SK-N-SH (cell line): ENCODE measurements around the gene ANKRD9.

ENCODE experiments used
- CTCF ChIP-seq: fragments of 200-600 bp; sonication (generic); IDR thresholded peaks from 2 replicates; pipeline ENCODE4 v1.6.1; 2017; ENCODE audit warnings: antibody characterized with exemption, mild to moderate bottlenecking, moderate library complexity
- EP300 ChIP-seq, 2 experiments: IDR thresholded peaks; 2 replicates each; pipeline versions ENCODE4 v1.4.0 to v1.6.1; 2012; ENCODE audit warnings: borderline replicate concordance in 1 of 2, low read depth in 1 of 2, low read length in 1 of 2
- EZH2phosphoT487 ChIP-seq: fragments of 200-600 bp; sonication (generic); IDR thresholded peaks from 2 replicates; pipeline ENCODE4 v1.6.1; 2017; ENCODE audit warnings: low read depth, mixed run types, mild to moderate bottlenecking, antibody characterized with exemption, moderate library complexity, borderline replicate concordance
- FOSL2 ChIP-seq: IDR thresholded peaks from 2 replicates; pipeline ENCODE4 v1.4.0; 2012; ENCODE audit warnings: low read depth, mild to moderate bottlenecking, moderate library complexity, borderline replicate concordance
- GABPA ChIP-seq: IDR thresholded peaks from 2 replicates; pipeline ENCODE4 v1.4.0; 2012; ENCODE audit warnings: low read depth, mild to moderate bottlenecking
- MEF2A ChIP-seq: IDR thresholded peaks from 2 replicates; pipeline ENCODE4 v1.4.0; 2012; ENCODE audit warnings: low read depth, borderline replicate concordance
- NRF1 ChIP-seq: IDR thresholded peaks from 2 replicates; pipeline ENCODE4 v1.6.1; 2012; ENCODE audit warnings: low read depth, mild to moderate bottlenecking, low read length
- TAF1 ChIP-seq: IDR thresholded peaks from 2 replicates; pipeline ENCODE4 v1.6.1; 2012; ENCODE audit warnings: low read depth, mild to moderate bottlenecking, low read length, moderate library complexity, borderline replicate concordance
- USF2 ChIP-seq: fragments of 150-350 bp; IDR thresholded peaks from 2 replicates; pipeline ENCODE4 v1.6.1; 2017; ENCODE audit warnings: antibody characterized with exemption, low read length, low read depth, borderline replicate concordance

- TF ChIP-seq CTCF = no peak
- no peak for TF ChIP-seq TAF1
- TF ChIP-seq EP300 (IDR thresholded peaks at IDR 0.05; ENCODE audit: borderline replicate concordance in 1 of 2, low read depth in 1 of 2, low read length in 1 of 2) = no peak
- no peak for TF ChIP-seq GABPA
- TF ChIP-seq MEF2A = no peak
- TF ChIP-seq FOSL2 = no peak
- no peak for TF ChIP-seq NRF1
- no peak for TF ChIP-seq USF2
- no peak for TF ChIP-seq EZH2phosphoT487
Measured at GRCh38 chr14:102454711-102455110, 54.9 kb downstream of the ANKRD9 start.
